GM23338 (cell line): ENCODE measurements around the gene PAX5. TPM values are rescaled to one million over a fixed set of nuclear protein-coding genes. Genes with fewer than 3 reads are reported as not detected.

Source experiments
- ATAC-seq: fragments of 200-7000 bp; cut with Tn5 transposase; 3 replicates; pipeline ENCODE4 v1.9.1; 2020
- DNase-seq: peaks from one replicate; pipeline ENCODE4 v3.0.0-alpha.2; 2015; ENCODE audit warnings: low spot score
- H2AFZ ChIP-seq: fragments of 200-600 bp; sonication (generic); 2 replicates; pipeline ENCODE4 v1.8.0; 2016; ENCODE audit warnings: antibody characterized with exemption, mild to moderate bottlenecking, moderate library complexity
- H3F3A ChIP-seq: fragments of 200-600 bp; sonication (generic); replicated peaks from 2 replicates; pipeline ENCODE4 v1.8.0; 2017; ENCODE audit warnings: antibody characterized with exemption, mixed run types, low read depth
- H3K27ac ChIP-seq: fragments of 200-600 bp; sonication (generic); 2 replicates; pipeline ENCODE4 v1.6.1; 2016; ENCODE audit warnings: low read depth
- H3K27me3 ChIP-seq: fragments of 200-600 bp; sonication (generic); 2 replicates; pipeline ENCODE4 v1.8.0; 2016; ENCODE audit warnings: mild to moderate bottlenecking, mixed run types, moderate library complexity; ENCODE audit not compliant: insufficient read depth
- H3K36me3 ChIP-seq: fragments of 200-600 bp; sonication (generic); 2 replicates; pipeline ENCODE4 v1.8.0; 2016; ENCODE audit warnings: mild to moderate bottlenecking; ENCODE audit not compliant: insufficient read depth
- H3K4me1 ChIP-seq: fragments of 200-600 bp; sonication (generic); 2 replicates; pipeline ENCODE4 v1.8.0; 2016; ENCODE audit warnings: mild to moderate bottlenecking, moderate library complexity; ENCODE audit not compliant: insufficient read depth
- H3K4me2 ChIP-seq: fragments of 200-600 bp; sonication (generic); 2 replicates; pipeline ENCODE4 v1.7.1; 2017; ENCODE audit warnings: mixed run types
- H3K4me3 ChIP-seq: fragments of 200-600 bp; sonication (generic); 2 replicates; pipeline ENCODE4 v1.6.1; 2016; ENCODE audit warnings: mixed run types
- H3K79me2 ChIP-seq: fragments of 200-600 bp; sonication (generic); replicated peaks from 2 replicates; pipeline ENCODE4 v1.8.0; 2017; ENCODE audit warnings: mild to moderate bottlenecking; ENCODE audit not compliant: insufficient read depth
- H3K9me2 ChIP-seq: fragments of 200-600 bp; sonication (generic); 2 replicates; pipeline ENCODE4 v1.8.0; 2017; ENCODE audit not compliant: insufficient read depth
- H4K20me1 ChIP-seq: fragments of 200-600 bp; sonication (generic); replicated peaks from 2 replicates; pipeline ENCODE4 v1.8.0; 2017; ENCODE audit warnings: mild to moderate bottlenecking; ENCODE audit not compliant: insufficient read depth
- H3K27ac Mint-ChIP-seq: 2 replicates; pipeline ENCODE4 v1.8.0; 2020; ENCODE audit warnings: inconsistent platforms, mild to moderate bottlenecking, moderate library complexity, mixed read lengths
- H3K27me3 Mint-ChIP-seq: 3 replicates; pipeline ENCODE4 v1.8.0; 2022; ENCODE audit warnings: low read depth, mild to moderate bottlenecking, moderate library complexity, mixed read lengths, inconsistent platforms; ENCODE audit not compliant: insufficient read depth, poor library complexity
- H3K36me3 Mint-ChIP-seq: 3 replicates; pipeline ENCODE4 v1.8.0; 2021; ENCODE audit warnings: low read depth, mild to moderate bottlenecking, inconsistent platforms, moderate library complexity, mixed read lengths
- H3K4me1 Mint-ChIP-seq: 3 replicates; pipeline ENCODE4 v1.8.0; 2020; ENCODE audit warnings: mild to moderate bottlenecking, inconsistent platforms, mixed read lengths
- H3K4me3 Mint-ChIP-seq: 3 replicates; pipeline ENCODE4 v1.8.0; 2021; ENCODE audit warnings: moderate library complexity, mild to moderate bottlenecking, inconsistent platforms, mixed read lengths
- H3K9me3 Mint-ChIP-seq: 3 replicates; pipeline ENCODE4 v1.8.0; 2020; ENCODE audit warnings: moderate library complexity, mild to moderate bottlenecking, inconsistent platforms, mixed read lengths
- CREB1 ChIP-seq: fragments of 250-450 bp; sonication (Bioruptor Pico); IDR thresholded peaks from 2 replicates; pipeline ENCODE4 v1.5.0; 2020; ENCODE audit warnings: low read depth, mild to moderate bottlenecking, moderate library complexity
- ETS1 ChIP-seq: IDR thresholded peaks from 2 replicates; pipeline ENCODE4 v1.6.1; 2016; ENCODE audit warnings: antibody characterized with exemption
- EZH2 ChIP-seq: fragments of 200-600 bp; sonication (generic); IDR thresholded peaks from one replicate; pipeline ENCODE4 v1.8.0; 2017; ENCODE audit warnings: antibody characterized with exemption, mild to moderate bottlenecking, low read depth; ENCODE audit not compliant: unreplicated experiment
- EZH2phosphoT487 ChIP-seq: fragments of 200-600 bp; sonication (generic); IDR thresholded peaks from one replicate; pipeline ENCODE4 v1.8.1; 2018; ENCODE audit warnings: antibody characterized with exemption; ENCODE audit not compliant: unreplicated experiment
- JUNB ChIP-seq: IDR thresholded peaks from one replicate; pipeline ENCODE4 v1.6.1; 2016; ENCODE audit warnings: antibody characterized with exemption; ENCODE audit not compliant: unreplicated experiment
- NANOG ChIP-seq: IDR thresholded peaks from 2 replicates; pipeline ENCODE4 v1.6.1; 2016; ENCODE audit warnings: antibody characterized with exemption, borderline replicate concordance
- POLR2AphosphoS5 ChIP-seq: IDR thresholded peaks from 2 replicates; pipeline ENCODE4 v1.6.1; 2016; ENCODE audit warnings: antibody characterized with exemption, low read depth
- STAT1 ChIP-seq: IDR thresholded peaks from one replicate; pipeline ENCODE4 v1.6.1; 2016; ENCODE audit warnings: antibody characterized with exemption; ENCODE audit not compliant: unreplicated experiment
- ZNF114 ChIP-seq: fragments of 250-450 bp; sonication (Bioruptor Pico); IDR thresholded peaks from 2 replicates; pipeline ENCODE4 v1.5.0; 2020; ENCODE audit warnings: mild to moderate bottlenecking, moderate library complexity
- ZNF331 ChIP-seq: fragments of 250-450 bp; sonication (Bioruptor Pico); IDR thresholded peaks from 2 replicates; pipeline ENCODE4 v1.5.0; 2020; ENCODE audit warnings: low read depth, mild to moderate bottlenecking, moderate library complexity
- polyA plus RNA-seq: library from polyadenylated mRNA; unstranded; fragments of >200 nt; fragmentation: Nextera tagmentation; extraction: Ambion mirVana; gene quantifications from 2 replicates; pipeline ENCODE4 v1.2.1, GENCODE V29; 2016
- total RNA-seq: library from RNA; depleted of rRNA; stranded (reverse); fragments of >200 nt; shearing (Covaris generic); gene quantifications from 2 replicates; pipeline ENCODE4 v1.2.3, GENCODE V29; 2014
- TF ChIP-seq, protein P1 (sequence below): IDR thresholded peaks from one replicate; pipeline ENCODE4 v1.6.1; 2018; ENCODE audit warnings: antibody characterized with exemption; ENCODE audit not compliant: unreplicated experiment
- TF ChIP-seq, protein P2 (sequence below), 2 experiments: fragments of 200-600 bp in 1 of 2; sonication (generic) in 1 of 2; conservative IDR thresholded peaks; 2 replicates each; pipeline versions ENCODE4 v1.5.1 to v1.6.1; 2016 to 2017; ENCODE audit warnings: antibody characterized with exemption in 2 of 2, low read depth in 2 of 2, mild to moderate bottlenecking in 2 of 2, moderate library complexity in 1 of 2
- TF ChIP-seq, protein P3 (sequence below): fragments of 250-450 bp; sonication (Bioruptor Pico); IDR thresholded peaks from 2 replicates; pipeline ENCODE4 v1.5.0; 2020; ENCODE audit warnings: mild to moderate bottlenecking, moderate library complexity

Gene PAX5
- total and polyA plus RNA-seq, 2 experiments from 2014 or later: 0.17 to 0.60 TPM

- H3K4me1 Mint-ChIP-seq: peaks cover 30% of the 10 kb centered on the region
- Histone ChIP-seq H3F3A (no peaks in the 10 kb centered on the region), H4K20me1 (no peaks in the 10 kb centered on the region), H3K4me3 (no peak overlapping the region), H3K4me1 (peaks cover 3% of the 10 kb centered on the region; the same call in 1 of the 2 replicates), H3K27ac (no peak overlapping the region), H3K36me3 (no peaks in the 10 kb centered on the region), H3K9me2 (no peaks in the 10 kb centered on the region), H3K79me2 (no peaks in the 10 kb centered on the region), H3K4me2 (no peak overlapping the region), H2AFZ (no peak overlapping the region), H3K27me3 (no peaks in the 10 kb centered on the region)
- H3K27ac Mint-ChIP-seq: 0 out of 2 replicates have a peak overlapping the region, but pooled peaks have one; percentile 11
- H3K4me3 Mint-ChIP-seq: no peak overlapping the region
- no peaks in the 10 kb centered on the region for H3K9me3 Mint-ChIP-seq
- ATAC-seq: no peak; the same call in 2 of the 3 replicates
- TF ChIP-seq STAT1: no peak
- TF ChIP-seq NANOG: no peak
- TF ChIP-seq, protein P1, sequence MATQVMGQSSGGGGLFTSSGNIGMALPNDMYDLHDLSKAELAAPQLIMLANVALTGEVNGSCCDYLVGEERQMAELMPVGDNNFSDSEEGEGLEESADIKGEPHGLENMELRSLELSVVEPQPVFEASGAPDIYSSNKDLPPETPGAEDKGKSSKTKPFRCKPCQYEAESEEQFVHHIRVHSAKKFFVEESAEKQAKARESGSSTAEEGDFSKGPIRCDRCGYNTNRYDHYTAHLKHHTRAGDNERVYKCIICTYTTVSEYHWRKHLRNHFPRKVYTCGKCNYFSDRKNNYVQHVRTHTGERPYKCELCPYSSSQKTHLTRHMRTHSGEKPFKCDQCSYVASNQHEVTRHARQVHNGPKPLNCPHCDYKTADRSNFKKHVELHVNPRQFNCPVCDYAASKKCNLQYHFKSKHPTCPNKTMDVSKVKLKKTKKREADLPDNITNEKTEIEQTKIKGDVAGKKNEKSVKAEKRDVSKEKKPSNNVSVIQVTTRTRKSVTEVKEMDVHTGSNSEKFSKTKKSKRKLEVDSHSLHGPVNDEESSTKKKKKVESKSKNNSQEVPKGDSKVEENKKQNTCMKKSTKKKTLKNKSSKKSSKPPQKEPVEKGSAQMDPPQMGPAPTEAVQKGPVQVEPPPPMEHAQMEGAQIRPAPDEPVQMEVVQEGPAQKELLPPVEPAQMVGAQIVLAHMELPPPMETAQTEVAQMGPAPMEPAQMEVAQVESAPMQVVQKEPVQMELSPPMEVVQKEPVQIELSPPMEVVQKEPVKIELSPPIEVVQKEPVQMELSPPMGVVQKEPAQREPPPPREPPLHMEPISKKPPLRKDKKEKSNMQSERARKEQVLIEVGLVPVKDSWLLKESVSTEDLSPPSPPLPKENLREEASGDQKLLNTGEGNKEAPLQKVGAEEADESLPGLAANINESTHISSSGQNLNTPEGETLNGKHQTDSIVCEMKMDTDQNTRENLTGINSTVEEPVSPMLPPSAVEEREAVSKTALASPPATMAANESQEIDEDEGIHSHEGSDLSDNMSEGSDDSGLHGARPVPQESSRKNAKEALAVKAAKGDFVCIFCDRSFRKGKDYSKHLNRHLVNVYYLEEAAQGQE: no peak
- TF ChIP-seq CREB1: no peak
- no peak for TF ChIP-seq JUNB
- TF ChIP-seq ZNF331 (CRISPR knock-in tag): no peak
- TF ChIP-seq ZNF114 (CRISPR knock-in tag): no peak
- no peak for TF ChIP-seq EZH2phosphoT487
- TF ChIP-seq, protein P2, sequence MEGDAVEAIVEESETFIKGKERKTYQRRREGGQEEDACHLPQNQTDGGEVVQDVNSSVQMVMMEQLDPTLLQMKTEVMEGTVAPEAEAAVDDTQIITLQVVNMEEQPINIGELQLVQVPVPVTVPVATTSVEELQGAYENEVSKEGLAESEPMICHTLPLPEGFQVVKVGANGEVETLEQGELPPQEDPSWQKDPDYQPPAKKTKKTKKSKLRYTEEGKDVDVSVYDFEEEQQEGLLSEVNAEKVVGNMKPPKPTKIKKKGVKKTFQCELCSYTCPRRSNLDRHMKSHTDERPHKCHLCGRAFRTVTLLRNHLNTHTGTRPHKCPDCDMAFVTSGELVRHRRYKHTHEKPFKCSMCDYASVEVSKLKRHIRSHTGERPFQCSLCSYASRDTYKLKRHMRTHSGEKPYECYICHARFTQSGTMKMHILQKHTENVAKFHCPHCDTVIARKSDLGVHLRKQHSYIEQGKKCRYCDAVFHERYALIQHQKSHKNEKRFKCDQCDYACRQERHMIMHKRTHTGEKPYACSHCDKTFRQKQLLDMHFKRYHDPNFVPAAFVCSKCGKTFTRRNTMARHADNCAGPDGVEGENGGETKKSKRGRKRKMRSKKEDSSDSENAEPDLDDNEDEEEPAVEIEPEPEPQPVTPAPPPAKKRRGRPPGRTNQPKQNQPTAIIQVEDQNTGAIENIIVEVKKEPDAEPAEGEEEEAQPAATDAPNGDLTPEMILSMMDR (conservative IDR thresholded peaks at IDR 0.05; ENCODE audit: low read depth in 2 of 2): no peak
- no peak for TF ChIP-seq ETS1
- TF ChIP-seq POLR2AphosphoS5: no peak
- no peak for TF ChIP-seq EZH2
- TF ChIP-seq, protein P3, sequence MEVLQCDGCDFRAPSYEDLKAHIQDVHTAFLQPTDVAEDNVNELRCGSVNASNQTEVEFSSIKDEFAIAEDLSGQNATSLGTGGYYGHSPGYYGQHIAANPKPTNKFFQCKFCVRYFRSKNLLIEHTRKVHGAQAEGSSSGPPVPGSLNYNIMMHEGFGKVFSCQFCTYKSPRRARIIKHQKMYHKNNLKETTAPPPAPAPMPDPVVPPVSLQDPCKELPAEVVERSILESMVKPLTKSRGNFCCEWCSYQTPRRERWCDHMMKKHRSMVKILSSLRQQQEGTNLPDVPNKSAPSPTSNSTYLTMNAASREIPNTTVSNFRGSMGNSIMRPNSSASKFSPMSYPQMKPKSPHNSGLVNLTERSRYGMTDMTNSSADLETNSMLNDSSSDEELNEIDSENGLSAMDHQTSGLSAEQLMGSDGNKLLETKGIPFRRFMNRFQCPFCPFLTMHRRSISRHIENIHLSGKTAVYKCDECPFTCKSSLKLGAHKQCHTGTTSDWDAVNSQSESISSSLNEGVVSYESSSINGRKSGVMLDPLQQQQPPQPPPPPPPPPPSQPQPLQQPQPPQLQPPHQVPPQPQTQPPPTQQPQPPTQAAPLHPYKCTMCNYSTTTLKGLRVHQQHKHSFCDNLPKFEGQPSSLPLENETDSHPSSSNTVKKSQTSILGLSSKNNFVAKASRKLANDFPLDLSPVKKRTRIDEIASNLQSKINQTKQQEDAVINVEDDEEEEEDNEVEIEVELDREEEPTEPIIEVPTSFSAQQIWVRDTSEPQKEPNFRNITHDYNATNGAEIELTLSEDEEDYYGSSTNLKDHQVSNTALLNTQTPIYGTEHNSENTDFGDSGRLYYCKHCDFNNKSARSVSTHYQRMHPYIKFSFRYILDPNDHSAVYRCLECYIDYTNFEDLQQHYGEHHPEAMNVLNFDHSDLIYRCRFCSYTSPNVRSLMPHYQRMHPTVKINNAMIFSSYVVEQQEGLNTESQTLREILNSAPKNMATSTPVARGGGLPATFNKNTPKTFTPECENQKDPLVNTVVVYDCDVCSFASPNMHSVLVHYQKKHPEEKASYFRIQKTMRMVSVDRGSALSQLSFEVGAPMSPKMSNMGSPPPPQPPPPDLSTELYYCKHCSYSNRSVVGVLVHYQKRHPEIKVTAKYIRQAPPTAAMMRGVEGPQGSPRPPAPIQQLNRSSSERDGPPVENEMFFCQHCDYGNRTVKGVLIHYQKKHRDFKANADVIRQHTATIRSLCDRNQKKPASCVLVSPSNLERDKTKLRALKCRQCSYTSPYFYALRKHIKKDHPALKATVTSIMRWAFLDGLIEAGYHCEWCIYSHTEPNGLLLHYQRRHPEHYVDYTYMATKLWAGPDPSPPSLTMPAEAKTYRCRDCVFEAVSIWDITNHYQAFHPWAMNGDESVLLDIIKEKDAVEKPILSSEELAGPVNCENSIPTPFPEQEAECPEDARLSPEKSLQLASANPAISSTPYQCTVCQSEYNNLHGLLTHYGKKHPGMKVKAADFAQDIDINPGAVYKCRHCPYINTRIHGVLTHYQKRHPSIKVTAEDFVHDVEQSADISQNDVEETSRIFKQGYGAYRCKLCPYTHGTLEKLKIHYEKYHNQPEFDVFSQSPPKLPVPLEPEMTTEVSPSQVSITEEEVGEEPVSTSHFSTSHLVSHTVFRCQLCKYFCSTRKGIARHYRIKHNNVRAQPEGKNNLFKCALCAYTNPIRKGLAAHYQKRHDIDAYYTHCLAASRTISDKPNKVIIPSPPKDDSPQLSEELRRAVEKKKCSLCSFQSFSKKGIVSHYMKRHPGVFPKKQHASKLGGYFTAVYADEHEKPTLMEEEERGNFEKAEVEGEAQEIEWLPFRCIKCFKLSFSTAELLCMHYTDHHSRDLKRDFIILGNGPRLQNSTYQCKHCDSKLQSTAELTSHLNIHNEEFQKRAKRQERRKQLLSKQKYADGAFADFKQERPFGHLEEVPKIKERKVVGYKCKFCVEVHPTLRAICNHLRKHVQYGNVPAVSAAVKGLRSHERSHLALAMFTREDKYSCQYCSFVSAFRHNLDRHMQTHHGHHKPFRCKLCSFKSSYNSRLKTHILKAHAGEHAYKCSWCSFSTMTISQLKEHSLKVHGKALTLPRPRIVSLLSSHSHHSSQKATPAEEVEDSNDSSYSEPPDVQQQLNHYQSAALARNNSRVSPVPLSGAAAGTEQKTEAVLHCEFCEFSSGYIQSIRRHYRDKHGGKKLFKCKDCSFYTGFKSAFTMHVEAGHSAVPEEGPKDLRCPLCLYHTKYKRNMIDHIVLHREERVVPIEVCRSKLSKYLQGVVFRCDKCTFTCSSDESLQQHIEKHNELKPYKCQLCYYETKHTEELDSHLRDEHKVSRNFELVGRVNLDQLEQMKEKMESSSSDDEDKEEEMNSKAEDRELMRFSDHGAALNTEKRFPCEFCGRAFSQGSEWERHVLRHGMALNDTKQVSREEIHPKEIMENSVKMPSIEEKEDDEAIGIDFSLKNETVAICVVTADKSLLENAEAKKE (CRISPR knock-in tag): no peak
- H3K27me3 Mint-ChIP-seq: peaks cover 13% of the 10 kb centered on the region
- H3K36me3 Mint-ChIP-seq: no peaks in the 10 kb centered on the region
- DNase-seq: no peak
These were observed 198.6 kb downstream of the PAX5 start for GRCh38 chr9:36835271-36835996.
